Measurements from ENCODE around the gene VSIG2.

The VSIG2 gene

DNA sequence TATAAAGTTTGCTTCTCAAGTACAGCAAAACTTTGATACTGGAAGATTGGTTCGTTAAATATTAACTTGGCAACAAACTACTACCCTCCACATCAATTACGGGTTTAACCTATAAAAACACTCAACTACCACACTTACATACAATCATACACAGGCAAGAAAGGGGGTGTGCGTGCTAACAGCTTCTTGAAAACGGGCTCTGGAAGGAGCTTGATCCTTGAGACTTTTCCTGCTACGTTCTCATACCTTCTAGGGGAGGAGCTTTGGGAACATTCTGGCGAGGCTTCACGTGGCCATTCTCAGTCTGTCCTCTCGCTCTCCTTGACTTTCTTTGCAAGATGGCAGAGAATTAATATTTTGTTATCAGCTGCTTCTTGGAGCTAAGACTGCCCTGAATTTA is 16.9 kb upstream of the VSIG2 start:
- DNase-seq: no peak
- H3K27me3 ChIP-seq (replicated peaks): no peaks in the 10 kb centered on the region
- no peak overlapping the region for H3K4me3 ChIP-seq (ENCODE audit: low read depth, low read length)
- no peak overlapping the region for H3K27ac ChIP-seq
- in situ Hi-C loops (cut with HindIII; ENCODE audit: low pct_ligation_motif_present, low sequenced_read_pairs): no loop called here
- no peak for TF ChIP-seq CTCF (IDR thresholded peaks at IDR 0.05; ENCODE audit: low read depth, low read length, missing control alignments)
- peaks cover 5% of the 10 kb centered on the region for H3K36me3 ChIP-seq (replicated peaks)

DNA sequence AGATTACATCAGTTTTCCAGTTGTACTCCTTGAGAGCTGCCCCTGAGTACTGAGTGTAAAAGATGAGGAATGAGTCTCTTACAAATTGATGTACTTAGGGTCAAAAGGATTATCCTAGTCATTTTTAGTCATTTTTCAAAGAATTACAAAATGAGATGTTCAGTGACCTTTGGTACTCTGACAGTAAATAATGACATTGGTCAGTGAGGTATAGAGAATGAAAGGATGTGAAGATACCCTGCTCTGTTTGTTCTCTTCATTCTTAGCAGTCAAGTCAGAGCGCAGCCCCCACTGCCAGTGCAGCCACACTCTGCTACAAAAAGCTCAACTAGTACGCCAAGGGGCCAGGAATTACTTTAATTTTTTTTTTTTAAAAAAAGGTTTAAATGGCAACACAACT is 14.1 kb upstream of the VSIG2 start:
- in situ Hi-C loops (cut with HindIII; ENCODE audit: low pct_ligation_motif_present, low sequenced_read_pairs): no loop called here
- Histone ChIP-seq H3K27ac (no peak overlapping the region), H3K36me3 (replicated peaks) (peaks cover 5% of the 10 kb centered on the region), H3K4me3 (ENCODE audit: low read depth, low read length) (no peak overlapping the region), H3K27me3 (replicated peaks) (no peaks in the 10 kb centered on the region)
- TF ChIP-seq CTCF (IDR thresholded peaks at IDR 0.05; ENCODE audit: low read depth, low read length, missing control alignments): no peak
- DNase-seq: no peak

GRCh38 chr11:124763156-124763947 is 11.3 kb upstream of the VSIG2 start:
- Histone ChIP-seq H3K4me3 (ENCODE audit: low read depth, low read length) (peak overlapping the region; percentile 54), H3K27ac (no peak overlapping the region), H3K36me3 (replicated peaks) (peaks cover 5% of the 10 kb centered on the region), H3K27me3 (replicated peaks) (no peaks in the 10 kb centered on the region)
- TF ChIP-seq CTCF (IDR thresholded peaks at IDR 0.05; ENCODE audit: low read depth, low read length, missing control alignments): peak; percentile 87
- DNase-seq: peak; percentile 63
- in situ Hi-C loops (cut with HindIII; ENCODE audit: low pct_ligation_motif_present, low sequenced_read_pairs): no loop called here

DNA sequence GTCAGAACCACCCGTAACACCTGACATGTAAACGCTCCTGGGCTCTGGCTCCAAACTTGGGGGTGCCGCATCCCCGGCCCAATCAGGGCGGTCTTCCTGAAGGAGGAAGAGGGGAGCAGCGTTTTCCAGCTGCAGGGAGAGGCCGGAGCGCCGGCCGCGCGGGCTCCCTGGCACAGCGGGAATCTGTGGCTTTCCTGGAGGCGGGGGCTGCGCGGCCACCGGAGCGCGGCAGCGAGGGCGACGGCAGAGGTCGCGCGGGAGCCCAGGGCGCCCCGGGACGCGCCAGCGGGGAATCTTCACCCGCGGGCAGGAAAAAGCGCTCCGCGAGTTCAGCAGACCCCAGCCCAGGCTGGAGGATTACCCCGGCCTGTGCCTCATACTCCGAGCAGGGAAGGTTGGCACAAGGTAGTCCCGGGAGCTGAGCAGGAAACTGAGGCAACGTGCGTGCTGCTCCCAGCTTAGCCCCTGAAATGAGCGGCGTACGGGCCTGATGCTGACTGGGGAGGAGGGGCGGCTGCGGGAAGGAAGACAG is 10.6 kb upstream of the VSIG2 start:
- no peaks in the 10 kb centered on the region for H3K27me3 ChIP-seq (replicated peaks)
- DNase-seq: no peak
- peak overlapping the region; percentile 54 for H3K4me3 ChIP-seq (ENCODE audit: low read depth, low read length)
- in situ Hi-C loops (cut with HindIII; ENCODE audit: low pct_ligation_motif_present, low sequenced_read_pairs): no loop called here
- H3K27ac ChIP-seq: no peak overlapping the region
- TF ChIP-seq CTCF (IDR thresholded peaks at IDR 0.05; ENCODE audit: low read depth, low read length, missing control alignments): no peak
- H3K36me3 ChIP-seq (replicated peaks): peaks cover 5% of the 10 kb centered on the region

DNA sequence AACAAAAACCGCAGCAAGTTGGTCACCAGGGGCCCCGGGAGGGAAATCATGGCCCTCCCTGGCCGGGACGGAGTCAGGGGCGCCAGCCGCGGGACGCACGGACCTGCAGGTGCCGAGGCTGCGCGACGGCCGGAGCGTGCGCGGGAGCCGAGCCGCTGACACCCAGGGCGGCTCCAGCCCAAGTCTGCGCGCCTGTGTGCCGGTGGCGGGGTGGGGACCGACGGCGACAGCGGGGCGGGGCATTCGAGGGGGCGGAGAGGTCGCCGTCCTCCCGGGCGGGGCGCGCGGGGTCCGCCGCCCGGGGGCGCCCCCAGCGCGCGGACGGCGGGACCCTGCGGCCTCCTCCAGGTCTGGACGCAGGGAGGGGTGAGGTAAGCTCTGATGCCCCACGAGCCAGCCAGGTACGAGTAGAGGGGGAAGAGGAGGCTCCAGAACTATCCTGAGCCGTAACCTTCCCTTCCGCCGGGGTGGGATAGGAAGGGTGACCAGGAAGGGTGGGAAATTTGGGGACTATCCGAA is 10.1 kb upstream of the VSIG2 start, which contains the start of gene ESAM:
TSS of gene ESAM (minus strand) at position 186 of the 519 bp plus-strand sequence. CDS start at position 50, 136 bp downstream.
- no peaks in the 10 kb centered on the region for H3K27me3 ChIP-seq (replicated peaks)

More for the DNA sequence above, 10.1 kb upstream of the VSIG2 start, which contains the start of gene ESAM:
- in situ Hi-C loops (cut with HindIII; ENCODE audit: low pct_ligation_motif_present, low sequenced_read_pairs): no loop called here
- no peak within 1 kb of the TSS for H3K27ac ChIP-seq
- DNase-seq: no peak
- TF ChIP-seq CTCF (IDR thresholded peaks at IDR 0.05; ENCODE audit: low read depth, low read length, missing control alignments): no peak
- peak within 1 kb of the TSS; percentile 54 for H3K4me3 ChIP-seq (ENCODE audit: low read depth, low read length)
- H3K36me3 ChIP-seq (replicated peaks): peaks cover 2% of the 10 kb centered on the region

All from brain microvascular endothelial cell (primary cell).